ENCODE measurements around the gene PLEKHA4.
"Not testable (repeated sequence)": the region's sequence is repeated elsewhere in the genome, so short reads cannot be mapped to it uniquely, and the experiment has no call there.

PLEKHA4 gene

GRCh38 chr19:48866692-48867091 is 1.7 kb downstream of the PLEKHA4 start:
- no peak for DNase-seq (ENCODE audit: low read depth, low spot score)

DNA sequence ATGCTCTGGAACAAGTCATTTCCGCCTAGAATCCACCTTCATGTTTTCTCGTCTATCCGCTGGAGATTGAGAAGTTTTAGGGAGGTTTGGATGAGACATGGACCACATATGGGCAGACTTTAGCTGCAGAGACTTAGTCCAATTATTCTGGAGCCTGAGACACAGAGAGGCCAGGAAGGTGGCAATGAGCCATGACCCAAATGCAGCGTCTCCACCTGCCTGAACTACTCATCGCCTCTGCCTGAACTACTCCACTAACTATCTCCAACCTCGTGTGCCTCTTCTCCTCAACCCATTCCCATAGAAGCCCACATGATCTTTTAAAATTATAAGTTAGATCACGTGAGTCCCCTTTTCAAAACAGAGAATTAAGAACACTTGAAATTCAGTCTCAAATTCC is 5.6 kb downstream of the PLEKHA4 start:
- DNase-seq (ENCODE audit: low read depth, low spot score): no peak

DNA sequence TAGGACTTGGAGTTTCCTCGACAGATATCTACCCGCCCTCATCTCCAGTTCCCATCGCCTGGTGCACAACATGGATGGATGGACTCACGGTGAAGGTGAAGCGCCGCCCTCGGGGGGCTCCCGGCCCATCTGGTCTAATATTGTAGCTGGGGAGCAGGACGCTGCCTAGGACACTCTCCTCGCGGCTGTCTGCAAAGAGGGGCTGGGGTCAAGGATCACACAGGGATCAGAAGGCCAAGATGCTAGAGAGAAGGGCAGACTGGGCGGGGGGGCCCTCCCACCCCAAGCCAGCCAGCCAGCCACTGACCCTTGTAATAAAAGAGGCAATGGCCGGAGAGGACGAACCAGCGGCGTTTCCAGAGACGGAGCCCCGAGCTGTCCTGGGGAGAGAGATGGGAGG is 7.1 kb downstream of the PLEKHA4 start:
- no peak for DNase-seq (ENCODE audit: low read depth, low spot score)

DNA sequence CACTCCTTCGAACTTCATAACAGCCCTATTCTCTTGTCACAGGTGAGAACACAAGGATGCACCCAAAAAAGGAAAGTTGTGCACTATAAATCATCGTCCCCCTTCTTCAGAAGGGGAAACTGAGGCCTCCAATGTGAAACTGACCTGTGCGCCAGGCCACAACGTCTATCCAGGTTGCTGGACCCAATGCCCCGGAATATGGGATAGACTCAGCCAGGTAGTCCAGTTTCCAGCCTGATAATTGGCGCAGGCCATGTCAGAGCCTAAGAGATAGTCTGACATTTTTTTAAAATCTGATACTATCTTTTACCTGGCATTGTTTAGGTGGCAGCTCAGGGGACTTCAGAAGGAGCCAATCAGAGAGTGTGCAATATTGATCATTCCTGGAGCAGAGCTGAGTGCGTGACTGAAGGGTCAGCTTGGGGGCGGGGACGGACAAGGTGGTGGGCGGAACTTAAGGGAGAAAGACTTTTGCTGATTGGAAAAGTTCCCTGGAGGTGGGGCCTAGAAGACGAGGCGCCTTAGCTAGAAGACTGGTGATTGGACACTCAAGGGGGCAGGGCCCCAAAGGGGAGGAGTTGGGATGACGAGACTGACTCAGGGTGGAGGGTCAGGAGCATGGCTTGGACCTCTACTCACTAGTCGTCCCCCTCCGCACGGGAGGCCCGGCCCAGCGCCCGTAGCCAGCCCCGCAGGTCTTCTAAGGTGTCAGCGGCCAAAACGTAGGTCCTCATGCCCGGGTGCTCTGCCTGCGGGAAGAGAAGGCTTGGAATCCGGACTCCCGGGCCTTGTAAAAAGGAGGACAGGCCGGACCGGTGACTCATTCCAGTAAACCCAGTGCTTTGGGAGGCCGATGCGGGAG is 8.5 kb downstream of the PLEKHA4 start:
- DNase-seq (ENCODE audit: low read depth, low spot score): no peak

- no peak for DNase-seq (ENCODE audit: low read depth, low spot score)
Measured at GRCh38 chr19:48858984-48859710, 9.3 kb downstream of the PLEKHA4 start.

DNA sequence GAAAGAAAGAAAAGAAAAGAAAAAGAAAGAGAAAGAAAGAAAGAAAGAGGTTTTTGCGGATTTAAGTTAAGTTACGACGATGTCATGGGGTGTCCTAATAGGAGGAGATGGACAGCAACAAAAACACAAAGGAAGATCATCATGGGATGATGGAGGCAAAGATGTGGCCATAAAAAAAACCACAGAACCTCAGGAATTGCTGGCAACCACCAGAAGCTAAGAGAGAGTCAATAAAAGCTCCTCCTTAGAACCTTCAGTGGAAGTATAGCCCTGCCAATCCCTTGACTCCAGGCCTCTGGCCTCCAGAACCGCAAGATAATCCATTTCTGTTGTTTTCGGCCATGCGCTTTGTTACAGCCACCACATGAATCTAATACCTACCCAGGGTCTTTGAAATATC is 11.5 kb downstream of the PLEKHA4 start:
- no peak for DNase-seq (ENCODE audit: low read depth, low spot score)

GRCh38 chr19:48854103-48854502 is 14.3 kb downstream of the PLEKHA4 start:
- no peak for DNase-seq (ENCODE audit: low read depth, low spot score)

DNA sequence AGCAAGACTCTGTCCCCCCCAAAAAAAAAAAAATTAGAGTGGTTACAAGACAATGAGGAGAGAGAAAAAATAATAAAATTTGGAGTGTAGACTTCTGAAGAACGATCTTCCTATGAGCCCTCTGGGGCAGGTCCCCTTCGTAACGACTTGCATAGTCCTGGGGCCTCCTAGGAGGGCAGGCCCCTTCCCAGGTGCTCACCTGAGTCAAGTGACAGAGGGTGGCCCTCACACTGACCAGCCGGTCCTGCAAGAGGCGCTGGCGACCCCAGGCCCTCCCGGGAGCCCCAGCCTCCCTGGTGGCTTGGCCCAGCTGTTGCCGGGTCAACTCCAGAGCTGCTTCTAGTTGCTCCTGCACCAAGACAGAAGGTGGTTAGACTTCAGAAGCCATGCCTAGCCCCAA is 14.9 kb downstream of the PLEKHA4 start:
- DNase-seq (ENCODE audit: low read depth, low spot score): no peak

- DNase-seq (ENCODE audit: low read depth, low spot score): no peak
Measured at GRCh38 chr19:48852292-48852691, 16.1 kb downstream of the PLEKHA4 start.

GRCh38 chr19:48846659-48847058 is 21.8 kb downstream of the PLEKHA4 start:
- not testable (repeated sequence) for DNase-seq (ENCODE audit: low read depth, low spot score)

GRCh38 chr19:48845384-48845783 is 23.0 kb downstream of the PLEKHA4 start:
- no peak for DNase-seq (ENCODE audit: low read depth, low spot score)

DNA sequence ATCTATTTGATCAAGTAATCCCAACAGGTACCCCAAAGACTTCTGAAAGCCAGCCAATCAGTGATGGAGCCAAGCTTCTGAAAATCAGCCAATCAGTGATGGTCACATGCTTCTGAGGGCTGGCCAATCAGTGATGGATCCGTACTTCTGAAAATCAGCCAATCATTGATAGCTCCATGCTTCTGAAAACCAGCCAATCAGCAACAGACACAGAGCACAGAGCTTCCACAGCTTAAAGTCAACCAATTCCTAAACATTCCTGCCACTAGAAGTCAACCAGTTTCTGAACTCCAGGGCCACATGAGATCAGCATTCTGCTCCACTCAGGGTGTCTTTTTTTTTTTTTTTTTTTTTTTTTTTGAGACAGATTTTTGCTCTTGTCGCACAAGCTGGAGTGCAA is 23.9 kb downstream of the PLEKHA4 start:
- DNase-seq (ENCODE audit: low read depth, low spot score): no peak

DNA sequence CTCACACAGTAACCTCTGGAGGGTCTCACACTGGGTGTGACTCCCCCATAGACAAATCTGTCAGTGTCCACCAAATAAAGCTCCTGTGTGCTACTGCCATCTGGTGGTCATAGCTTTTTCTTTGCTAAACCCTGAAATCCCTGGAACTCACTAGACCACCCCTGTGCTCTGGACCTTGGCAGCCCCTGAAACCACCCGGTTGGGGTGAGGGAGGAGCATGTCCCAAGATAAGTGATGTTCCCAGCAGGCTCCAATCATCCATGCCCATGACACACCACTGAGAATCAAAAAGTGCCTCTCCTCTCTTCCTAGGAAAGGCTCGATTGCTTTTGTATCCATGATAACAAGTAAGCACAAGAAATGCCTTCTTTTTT is 25.6 kb downstream of the PLEKHA4 start:
- DNase-seq (ENCODE audit: low read depth, low spot score): no peak

GRCh38 chr19:48841571-48841970 is 26.8 kb downstream of the PLEKHA4 start:
- DNase-seq (ENCODE audit: low read depth, low spot score): no peak

- no peak for DNase-seq (ENCODE audit: low read depth, low spot score)
Measured at GRCh38 chr19:48841047-48841446, 27.4 kb downstream of the PLEKHA4 start.

GRCh38 chr19:48837687-48838086 is 30.7 kb downstream of the PLEKHA4 start:
- DNase-seq (ENCODE audit: low read depth, low spot score): no peak

- peak; percentile 59 for DNase-seq (ENCODE audit: low read depth, low spot score)
Measured at GRCh38 chr19:48837051-48837524, 31.3 kb downstream of the PLEKHA4 start.

DNA sequence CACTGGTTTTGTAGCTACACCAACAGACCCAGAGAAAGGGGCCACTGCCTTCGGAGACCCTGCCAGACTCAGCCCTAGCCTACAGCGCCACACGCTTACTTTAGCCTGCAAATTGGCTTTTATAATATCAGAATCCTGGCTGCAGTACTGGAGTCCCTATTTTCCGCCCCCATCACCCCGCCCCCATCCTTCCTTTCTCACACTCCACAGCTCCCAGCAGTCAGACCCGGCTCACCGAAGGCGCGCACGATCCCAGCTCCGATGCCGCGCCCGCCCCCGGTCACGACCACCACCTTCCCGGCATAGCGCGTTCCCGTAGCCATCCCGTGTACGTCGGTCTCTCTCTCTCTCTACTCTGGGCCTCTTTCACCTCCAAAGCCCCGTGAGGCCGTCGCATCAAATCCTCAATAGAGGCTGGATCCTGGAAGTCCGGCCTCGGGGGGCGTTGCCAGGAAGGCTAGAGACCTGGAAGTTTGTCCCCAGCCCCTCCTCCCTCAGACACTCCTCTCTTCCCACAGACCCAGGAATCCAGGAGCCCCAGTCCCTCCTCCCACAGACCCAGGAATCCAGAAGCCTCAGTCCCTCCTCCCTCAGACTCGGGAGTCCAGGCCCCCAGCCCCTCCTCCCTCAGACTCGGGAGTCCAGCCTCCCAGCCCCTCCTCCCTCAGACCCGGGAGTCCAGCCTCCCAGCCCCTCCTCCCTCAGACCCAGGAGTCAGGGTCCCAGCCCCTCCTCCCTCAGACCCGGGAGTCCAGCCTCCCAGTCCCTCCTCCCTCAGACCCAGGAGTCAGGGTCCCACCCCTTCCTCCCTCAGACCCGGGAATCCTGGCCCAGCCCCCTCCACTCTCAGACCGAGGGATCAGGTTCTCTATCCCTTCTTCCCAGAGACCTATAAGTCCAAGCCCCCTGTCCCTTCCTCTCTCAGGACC is 32.1 kb downstream of the PLEKHA4 start, which contains the start of gene HSD17B14:
Gene HSD17B14, minus strand, starts transcription at position 403 of the 929 bp plus-strand sequence. Its CDS starts 80 bp downstream, at position 323.
- peak; percentile 44 for DNase-seq (ENCODE audit: low read depth, low spot score)

DNA sequence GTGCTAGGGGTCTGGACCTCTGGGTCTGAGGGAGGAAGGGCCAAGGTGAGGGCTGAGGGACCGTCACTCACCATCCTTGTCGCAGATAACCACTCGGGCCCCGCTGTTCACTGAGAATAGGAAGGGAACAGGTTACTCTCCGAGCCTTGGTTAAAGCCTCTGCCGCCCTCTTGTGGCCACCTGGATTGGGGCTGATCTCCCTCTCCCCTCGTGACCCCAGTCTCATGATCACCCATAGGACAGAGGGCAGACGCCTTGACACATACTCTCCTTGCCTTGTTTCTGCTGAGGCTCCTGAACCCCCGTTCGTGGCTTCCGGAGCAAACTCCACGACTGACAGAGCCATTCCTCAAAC is 32.7 kb downstream of the PLEKHA4 start:
- peak; percentile 44 for DNase-seq (ENCODE audit: low read depth, low spot score)

GRCh38 chr19:48833977-48834376 is 34.4 kb downstream of the PLEKHA4 start:
- DNase-seq (ENCODE audit: low read depth, low spot score): no peak

- no peak for DNase-seq (ENCODE audit: low read depth, low spot score)
Measured at GRCh38 chr19:48833049-48833448, 35.4 kb downstream of the PLEKHA4 start.

- DNase-seq (ENCODE audit: low read depth, low spot score): no peak
Measured at GRCh38 chr19:48830965-48831364, 37.5 kb downstream of the PLEKHA4 start.

Measured in smooth muscle cell of the brain vasculature (primary cell).